ENCODE measurements around the gene PTBP2. TPM values are rescaled to one million over a fixed set of nuclear protein-coding genes. Genes with fewer than 3 reads are reported as not detected.
A peak's percentile ranks its signal among the peaks of the same experiment; 100 is the strongest.

The PTBP2 gene
- total and polyA plus RNA-seq, 3 donors from 2014 or later, result 41.0 to 109 (median 61.4) TPM

DNA sequence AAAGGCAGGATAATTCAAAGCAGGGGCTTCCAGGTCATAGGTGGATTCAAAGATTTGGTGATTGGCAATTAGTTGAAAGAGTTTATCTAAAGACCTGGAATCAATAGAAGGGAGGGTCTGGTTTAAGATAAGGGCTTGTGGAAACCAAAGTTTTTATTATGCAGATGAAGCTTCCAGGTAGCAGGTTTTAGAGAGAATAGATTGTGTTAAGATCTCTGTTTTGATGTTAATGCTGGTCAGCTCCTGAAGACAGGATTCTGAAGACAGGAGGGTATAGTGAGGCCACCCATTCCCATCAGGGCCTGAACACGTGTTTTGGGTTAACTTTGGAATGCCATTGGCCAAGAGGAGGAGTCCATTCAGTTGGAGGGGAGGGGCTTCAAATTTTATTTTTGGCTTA, 6.1 kb upstream of the PTBP2 start:
- Histone ChIP-seq H3K9me3 (no peaks in the 10 kb centered on the region), H3K27ac (no peak overlapping the region), H3K4me1 (no peaks in the 10 kb centered on the region), H3K27me3 (no peaks in the 10 kb centered on the region), H3K4me3 (no peak overlapping the region), H3K36me3 (ENCODE audit: low read depth, missing control alignments) (no peaks in the 10 kb centered on the region)
- 63 to 70% methylated on average over 1 of the region's 1 CpG for WGBS, 2 donors
- DNase-seq, result no peak
- intact Hi-C loops (cut with DNase I; ENCODE audit: low total_unique reads), result no loop called here
- no peak for TF ChIP-seq CTCF (IDR thresholded peaks at IDR 0.05)
- no peak for TF ChIP-seq POLR2A (IDR thresholded peaks at IDR 0.05)

DNA sequence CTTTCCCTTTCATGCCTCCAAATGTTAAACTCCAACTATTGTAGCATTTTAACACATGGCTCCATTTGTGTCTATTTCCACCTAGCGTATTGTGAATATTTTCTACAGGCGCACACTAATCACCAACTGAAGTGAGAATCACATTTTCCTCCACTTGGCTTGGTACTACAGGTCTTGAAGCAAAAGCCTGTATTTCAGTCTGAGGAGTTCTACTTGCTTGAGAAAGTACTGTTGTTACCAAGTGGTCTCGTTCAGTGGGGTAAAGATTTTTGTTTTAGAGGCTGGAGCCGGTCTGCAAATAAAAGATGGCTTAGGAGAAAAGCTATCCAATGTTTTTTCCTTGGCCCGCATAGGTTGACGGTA, 550 bp upstream of the PTBP2 start:
- 7 to 10% methylated on average over 6 of the region's 6 CpGs for WGBS, 2 donors
- Histone ChIP-seq H3K4me1 (no peaks in the 10 kb centered on the region), H3K27ac (peak overlapping the region; percentile 92 to 99), H3K27me3 (no peaks in the 10 kb centered on the region), H3K4me3 (peak overlapping the region; percentile 68 to 99), H3K9me3 (no peaks in the 10 kb centered on the region), H3K36me3 (ENCODE audit: low read depth, missing control alignments) (no peaks in the 10 kb centered on the region)
- no peak for TF ChIP-seq CTCF (IDR thresholded peaks at IDR 0.05)
- TF ChIP-seq POLR2A (IDR thresholded peaks at IDR 0.05), result no peak
- intact Hi-C loops (cut with DNase I; ENCODE audit: low total_unique reads), result no loop called here
- no peak for DNase-seq

- Histone ChIP-seq H3K9me3 (no peaks in the 10 kb centered on the region), H3K4me1 (no peaks in the 10 kb centered on the region), H3K36me3 (ENCODE audit: low read depth, missing control alignments) (no peaks in the 10 kb centered on the region), H3K27me3 (no peaks in the 10 kb centered on the region), H3K4me3 (peak overlapping the region; percentile 68 to 99), H3K27ac (peak overlapping the region; percentile 92 to 99)
- DNase-seq, result peak; percentile 65
- WGBS, 2 donors, result 0 to 1% methylated on average over 29 of the region's 29 CpGs
- no peak for TF ChIP-seq POLR2A (IDR thresholded peaks at IDR 0.05)
- no peak for TF ChIP-seq CTCF (IDR thresholded peaks at IDR 0.05)
- intact Hi-C loops (cut with DNase I; ENCODE audit: low total_unique reads), result no loop called here
Measured at GRCh38 chr1:96722161-96722922, 758 bp downstream of the PTBP2 start.

DNA sequence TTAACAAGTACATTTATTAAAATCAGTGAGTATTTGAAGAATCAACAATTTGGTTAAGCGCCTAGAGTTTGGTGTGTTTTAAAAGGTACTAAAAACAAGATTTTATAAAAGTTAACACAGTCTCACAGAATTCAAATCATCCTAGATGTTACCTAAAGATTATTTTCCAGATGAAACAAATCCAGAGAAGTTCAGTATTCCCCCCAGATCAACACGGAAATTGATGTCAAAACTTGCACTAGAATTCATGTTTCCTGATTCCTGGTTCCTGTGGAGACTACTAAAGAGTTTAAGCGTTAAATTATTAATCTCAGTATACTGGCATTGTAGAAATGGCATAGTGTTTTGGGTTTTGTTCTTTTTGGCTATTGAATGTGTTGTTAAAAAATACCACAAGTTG, 1.4 kb downstream of the PTBP2 start:
- H3K4me1 ChIP-seq, result no peaks in the 10 kb centered on the region
- TF ChIP-seq CTCF (IDR thresholded peaks at IDR 0.05) (no peak), POLR2A (IDR thresholded peaks at IDR 0.05) (no peak)
- peak overlapping the region; percentile 68 to 99 for H3K4me3 ChIP-seq
- H3K9me3 ChIP-seq, result no peaks in the 10 kb centered on the region
- no peaks in the 10 kb centered on the region for H3K36me3 ChIP-seq (ENCODE audit: low read depth, missing control alignments)
- no peaks in the 10 kb centered on the region for H3K27me3 ChIP-seq
- WGBS, 2 donors, result 27 to 29% methylated on average over 3 of the region's 3 CpGs
- intact Hi-C loops (cut with DNase I; ENCODE audit: low total_unique reads), result no loop called here
- DNase-seq, result no peak
- H3K27ac ChIP-seq, result peak overlapping the region; percentile 92 to 99

DNA sequence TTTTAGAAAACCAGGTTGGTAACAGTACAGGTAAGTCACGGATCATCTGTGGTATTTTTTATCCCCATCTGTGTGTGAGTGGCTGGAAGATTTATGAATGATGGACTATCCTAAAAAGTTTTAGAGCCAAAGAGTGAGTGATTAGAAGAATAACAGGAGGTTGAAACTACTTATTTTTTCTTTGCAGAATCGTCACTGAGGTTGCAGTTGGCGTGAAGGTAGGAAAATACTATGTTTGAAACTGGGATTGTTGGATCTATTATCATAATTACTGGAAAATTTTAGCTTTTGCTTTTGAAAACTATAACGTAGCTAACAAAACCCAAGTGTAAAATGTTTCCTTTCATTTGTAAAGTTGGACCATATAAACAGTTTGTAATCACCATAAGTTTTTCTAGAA, 1.8 kb downstream of the PTBP2 start:
- TF ChIP-seq CTCF (IDR thresholded peaks at IDR 0.05) (no peak), POLR2A (IDR thresholded peaks at IDR 0.05) (no peak)
- DNase-seq, result no peak
- Histone ChIP-seq H3K4me3 (no peak overlapping the region), H3K27ac (peak overlapping the region in 1 of 2 donors; percentile 92), H3K4me1 (no peaks in the 10 kb centered on the region), H3K36me3 (ENCODE audit: low read depth, missing control alignments) (no peaks in the 10 kb centered on the region), H3K27me3 (no peaks in the 10 kb centered on the region), H3K9me3 (no peaks in the 10 kb centered on the region)
- intact Hi-C loops (cut with DNase I; ENCODE audit: low total_unique reads), result no loop called here
- WGBS, 2 donors, result 35 to 45% methylated on average over 4 of the region's 4 CpGs

Measured in testis (tissue), 3 donors.